Measurements from ENCODE around the gene ECI1. TPM values are rescaled to one million over a fixed set of nuclear protein-coding genes. Genes with fewer than 3 reads are reported as not detected.
"Not testable (repeated sequence)": the region's sequence is repeated elsewhere in the genome, so short reads cannot be mapped to it uniquely, and the experiment has no call there.

Gene ECI1
- polyA plus RNA-seq, 6 donors from 2014 or later, result 41.7 to 55.1 (median 48.6) TPM

GRCh38 chr16:2275476-2276367 lies 24.3 kb upstream of the ECI1 start:
- H3K27me3 Mint-ChIP-seq, result no peaks in the 10 kb centered on the region
- no peak for ATAC-seq (ENCODE audit: low read depth in 2 of 2)
- peaks cover 0 to 5% (median 0%) of the 10 kb centered on the region in 3 donors for H3K4me1 Mint-ChIP-seq
- H3K36me3 Mint-ChIP-seq, result no peaks in the 10 kb centered on the region
- no peaks in the 10 kb centered on the region for H3K9me3 Mint-ChIP-seq
- no peak overlapping the region for H3K4me3 Mint-ChIP-seq
- DNase-seq, result no peak
- H3K27ac Mint-ChIP-seq, result no peak overlapping the region

- Mint-ChIP-seq H3K9me3 (no peaks in the 10 kb centered on the region), H3K27me3 (no peaks in the 10 kb centered on the region), H3K36me3 (no peaks in the 10 kb centered on the region), H3K4me1 (peaks cover 7 to 11% (median 11%) of the 10 kb centered on the region in 3 donors), H3K27ac (no peak overlapping the region), H3K4me3 (no peak overlapping the region)
- no peak for DNase-seq
- no peak for ATAC-seq (ENCODE audit: low read depth in 2 of 2)
Measured at GRCh38 chr16:2273931-2274330, 22.5 kb upstream of the ECI1 start.

GRCh38 chr16:2273484-2273883 lies 22.1 kb upstream of the ECI1 start:
- Mint-ChIP-seq H3K9me3 (no peaks in the 10 kb centered on the region), H3K4me3 (no peak overlapping the region), H3K27me3 (no peaks in the 10 kb centered on the region), H3K36me3 (no peaks in the 10 kb centered on the region), H3K4me1 (peaks cover 7 to 11% (median 11%) of the 10 kb centered on the region in 3 donors), H3K27ac (no peak overlapping the region)
- no peak for ATAC-seq (ENCODE audit: low read depth in 2 of 2)
- DNase-seq, result no peak

- DNase-seq (no peak), ATAC-seq (ENCODE audit: low read depth in 2 of 2) (no peak)
- Mint-ChIP-seq H3K27me3 (no peaks in the 10 kb centered on the region), H3K4me1 (peaks cover 12 to 19% (median 15%) of the 10 kb centered on the region in 3 donors), H3K4me3 (no peak overlapping the region), H3K27ac (no peak overlapping the region), H3K36me3 (no peaks in the 10 kb centered on the region), H3K9me3 (no peaks in the 10 kb centered on the region)
Measured at GRCh38 chr16:2271848-2272461, 20.6 kb upstream of the ECI1 start.

- no peaks in the 10 kb centered on the region for H3K27me3 Mint-ChIP-seq
- ATAC-seq (ENCODE audit: low read depth in 2 of 2) (no peak), DNase-seq (no peak)
- no peaks in the 10 kb centered on the region for H3K9me3 Mint-ChIP-seq
- H3K4me3 Mint-ChIP-seq, result peak overlapping the region in 2 of 8 donors; percentile 41 to 56
- H3K4me1 Mint-ChIP-seq, result peaks cover 17 to 29% (median 26%) of the 10 kb centered on the region in 3 donors
- H3K27ac Mint-ChIP-seq, result peak overlapping the region in 2 of 6 donors; percentile 23 to 29
- H3K36me3 Mint-ChIP-seq, result no peaks in the 10 kb centered on the region
Measured at GRCh38 chr16:2270588-2271470, 19.4 kb upstream of the ECI1 start.

GRCh38 chr16:2270070-2270462 lies 18.7 kb upstream of the ECI1 start:
- DNase-seq (no peak), ATAC-seq (ENCODE audit: low read depth in 2 of 2) (no peak)
- Mint-ChIP-seq H3K36me3 (no peaks in the 10 kb centered on the region), H3K9me3 (no peaks in the 10 kb centered on the region), H3K4me3 (peak overlapping the region in 6 of 8 donors; percentile 29 to 98 (median 95)), H3K27me3 (no peaks in the 10 kb centered on the region), H3K27ac (peak overlapping the region in 1 of 6 donors; percentile 19), H3K4me1 (peaks cover 22 to 35% (median 34%) of the 10 kb centered on the region in 3 donors)

GRCh38 chr16:2267913-2268666 lies 16.7 kb upstream of the ECI1 start, which contains the start of gene RNPS1:
Gene RNPS1, minus strand, starts transcription at chr16:2268126. Its CDS starts 3,483 bp downstream, at chr16:2264643.
- Mint-ChIP-seq H3K27me3 (no peaks in the 10 kb centered on the region), H3K27ac (peak within 1 kb of the TSS; percentile 98 to 100 (median 98)), H3K36me3 (no peaks in the 10 kb centered on the region), H3K4me3 (peak within 1 kb of the TSS; percentile 93 to 98 (median 96)), H3K9me3 (no peaks in the 10 kb centered on the region), H3K4me1 (peaks cover 24 to 51% (median 43%) of the 10 kb centered on the region in 3 donors)
- DNase-seq (peak; percentile 98), ATAC-seq (ENCODE audit: low read depth in 2 of 2) (peak; percentile 86 to 87)

- not testable (repeated sequence) for H3K9me3 Mint-ChIP-seq, H3K27me3 Mint-ChIP-seq
- H3K4me1 Mint-ChIP-seq, result peaks cover 24 to 49% (median 43%) of the 10 kb centered on the region in 3 donors
Measured at GRCh38 chr16:2267505-2267912, 16.1 kb upstream of the ECI1 start.

GRCh38 chr16:2266887-2267286 lies 15.5 kb upstream of the ECI1 start:
- H3K4me3 Mint-ChIP-seq, result peak overlapping the region; percentile 93 to 98 (median 96)
- peak overlapping the region; percentile 78 to 99 (median 92) for H3K27ac Mint-ChIP-seq
- not testable (repeated sequence) for DNase-seq; H3K36me3 Mint-ChIP-seq; H3K27me3 Mint-ChIP-seq; H3K9me3 Mint-ChIP-seq; ATAC-seq (ENCODE audit: low read depth in 2 of 2)
- peaks cover 24 to 49% (median 43%) of the 10 kb centered on the region in 3 donors for H3K4me1 Mint-ChIP-seq

More at GRCh38 chr16:2267505-2267912, 16.1 kb upstream of the ECI1 start:
- not testable (repeated sequence) for H3K36me3 Mint-ChIP-seq, DNase-seq
- peak overlapping the region; percentile 98 to 100 (median 98) for H3K27ac Mint-ChIP-seq
- ATAC-seq (ENCODE audit: low read depth in 2 of 2), result peak; percentile 59 to 62
- H3K4me3 Mint-ChIP-seq, result peak overlapping the region; percentile 93 to 98 (median 96)

- not testable (repeated sequence) for ATAC-seq (ENCODE audit: low read depth in 2 of 2); H3K27me3 Mint-ChIP-seq; H3K9me3 Mint-ChIP-seq; DNase-seq
- Mint-ChIP-seq H3K36me3 (peaks cover 0 to 11% of the 10 kb centered on the region in 2 donors), H3K4me1 (peaks cover 16 to 41% (median 29%) of the 10 kb centered on the region in 3 donors), H3K27ac (peak overlapping the region in 1 of 6 donors; percentile 39), H3K4me3 (peak overlapping the region in 2 of 8 donors; percentile 5 to 62)
Measured at GRCh38 chr16:2263026-2263425, 11.6 kb upstream of the ECI1 start.

- H3K4me3 Mint-ChIP-seq, result no peak overlapping the region
- H3K36me3 Mint-ChIP-seq, result peaks cover 10 to 17% of the 10 kb centered on the region in 2 donors
- DNase-seq (no peak), ATAC-seq (ENCODE audit: low read depth in 2 of 2) (no peak)
- H3K4me1 Mint-ChIP-seq, result peaks cover 8 to 25% (median 15%) of the 10 kb centered on the region in 3 donors
- H3K27ac Mint-ChIP-seq, result no peak overlapping the region
- no peaks in the 10 kb centered on the region for H3K9me3 Mint-ChIP-seq
- no peaks in the 10 kb centered on the region for H3K27me3 Mint-ChIP-seq
Measured at GRCh38 chr16:2260250-2260649, 8.9 kb upstream of the ECI1 start.

- Mint-ChIP-seq H3K36me3 (peaks cover 10 to 17% of the 10 kb centered on the region in 2 donors), H3K4me1 (peaks cover 5 to 11% (median 6%) of the 10 kb centered on the region in 3 donors)
- not testable (repeated sequence) for H3K27me3 Mint-ChIP-seq; H3K9me3 Mint-ChIP-seq; H3K4me3 Mint-ChIP-seq; DNase-seq; ATAC-seq (ENCODE audit: low read depth in 2 of 2); H3K27ac Mint-ChIP-seq
Measured at GRCh38 chr16:2258530-2258929, 7.1 kb upstream of the ECI1 start.
